Fibroblast of mammary gland (primary cell): ENCODE data around the gene CFAP68.

Experiments used
- DNase-seq: peaks from one replicate; pipeline ENCODE4 v3.0.0-alpha.2; 2010; ENCODE audit warnings: low read depth
- H3K4me3 ChIP-seq: 2 replicates; pipeline ENCODE4 v1.5.1; 2011; ENCODE audit warnings: low read depth, mild to moderate bottlenecking, low read length, moderate library complexity; ENCODE audit not compliant: control insufficient read depth
- TF ChIP-seq, protein P1 (sequence below): conservative IDR thresholded peaks from 2 replicates; pipeline ENCODE4 v1.5.1; 2011; ENCODE audit warnings: low read depth, low read length, inconsistent platforms; ENCODE audit not compliant: control insufficient read depth, insufficient read depth

The CFAP68 gene

DNA sequence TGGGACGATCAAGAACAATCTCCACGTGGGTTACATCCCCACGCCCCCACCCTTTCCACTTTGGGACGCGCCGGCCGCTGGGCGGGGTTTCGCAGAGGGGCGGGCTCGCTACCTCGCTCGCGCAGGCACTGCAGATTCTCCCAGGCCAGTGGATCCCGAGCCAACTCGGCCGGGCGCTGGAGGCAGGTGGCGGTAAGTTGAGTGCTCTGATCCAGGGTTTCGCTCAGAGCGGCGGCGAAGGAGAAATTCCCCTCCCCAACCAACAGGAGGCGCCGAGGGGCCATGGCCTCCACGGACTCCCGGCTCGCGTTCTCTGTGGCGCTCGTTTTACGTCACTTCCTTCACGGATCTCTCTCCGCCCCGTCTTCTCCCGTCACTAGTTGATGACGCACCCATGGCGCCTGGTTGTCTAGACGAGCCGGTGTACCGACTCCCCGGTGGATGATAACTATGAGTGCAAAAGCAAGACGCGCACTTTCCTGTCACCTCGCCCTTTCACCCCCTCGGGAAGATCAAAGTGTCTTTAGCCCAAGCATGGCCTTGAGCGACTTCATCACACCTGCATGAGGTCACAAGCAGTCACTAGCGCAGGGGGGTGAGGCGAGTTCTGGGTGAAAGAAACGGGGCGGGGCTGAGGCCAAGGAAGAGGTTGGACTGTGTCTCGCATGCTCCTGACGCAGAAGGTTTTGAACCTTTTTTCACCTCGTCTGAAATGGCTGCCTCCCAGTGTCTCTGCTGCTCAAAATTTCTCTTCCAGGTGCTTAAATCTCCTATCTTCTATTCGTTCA, at the start of gene CFAP68, which contains the start of gene FDXACB1:
Gene CFAP68 (plus strand): TSS at position 693 of the 788 bp plus-strand sequence. CDS start 20 bp downstream, at position 713.
Gene FDXACB1 (minus strand): TSS at position 317 of the 788 bp plus-strand sequence. CDS start 33 bp downstream, at position 284.
- TF ChIP-seq, protein P1, sequence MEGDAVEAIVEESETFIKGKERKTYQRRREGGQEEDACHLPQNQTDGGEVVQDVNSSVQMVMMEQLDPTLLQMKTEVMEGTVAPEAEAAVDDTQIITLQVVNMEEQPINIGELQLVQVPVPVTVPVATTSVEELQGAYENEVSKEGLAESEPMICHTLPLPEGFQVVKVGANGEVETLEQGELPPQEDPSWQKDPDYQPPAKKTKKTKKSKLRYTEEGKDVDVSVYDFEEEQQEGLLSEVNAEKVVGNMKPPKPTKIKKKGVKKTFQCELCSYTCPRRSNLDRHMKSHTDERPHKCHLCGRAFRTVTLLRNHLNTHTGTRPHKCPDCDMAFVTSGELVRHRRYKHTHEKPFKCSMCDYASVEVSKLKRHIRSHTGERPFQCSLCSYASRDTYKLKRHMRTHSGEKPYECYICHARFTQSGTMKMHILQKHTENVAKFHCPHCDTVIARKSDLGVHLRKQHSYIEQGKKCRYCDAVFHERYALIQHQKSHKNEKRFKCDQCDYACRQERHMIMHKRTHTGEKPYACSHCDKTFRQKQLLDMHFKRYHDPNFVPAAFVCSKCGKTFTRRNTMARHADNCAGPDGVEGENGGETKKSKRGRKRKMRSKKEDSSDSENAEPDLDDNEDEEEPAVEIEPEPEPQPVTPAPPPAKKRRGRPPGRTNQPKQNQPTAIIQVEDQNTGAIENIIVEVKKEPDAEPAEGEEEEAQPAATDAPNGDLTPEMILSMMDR, result peak; percentile 87
- peak; percentile 97 for DNase-seq
- peak within 1 kb of the TSS; percentile 88 for H3K4me3 ChIP-seq

DNA sequence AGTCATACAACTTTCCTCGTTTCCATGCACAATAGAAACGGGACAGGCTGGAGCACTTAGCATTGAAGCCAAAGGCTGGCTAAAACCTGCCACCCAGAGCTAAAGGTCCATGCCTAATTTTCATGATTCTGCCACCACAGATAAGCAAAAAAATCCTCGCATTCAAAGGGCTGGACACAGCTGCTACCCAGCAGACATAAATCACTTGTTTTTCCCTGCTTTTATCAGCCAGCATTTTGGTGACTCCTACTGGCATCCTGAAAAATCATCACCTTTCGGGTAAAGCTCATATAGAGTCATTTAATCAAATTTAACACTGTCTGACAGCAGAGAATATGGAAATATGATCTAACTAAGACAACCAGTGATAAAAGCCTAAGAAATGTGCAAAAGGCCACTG, 45.8 kb upstream of the CFAP68 start:
- TF ChIP-seq, protein P1, result peak; percentile 9
- H3K4me3 ChIP-seq, result no peak overlapping the region

GRCh38 chr11:111834432-111835163, 44.7 kb upstream of the CFAP68 start:
- DNase-seq, result no peak
- TF ChIP-seq, protein P1, result no peak
- no peak overlapping the region for H3K4me3 ChIP-seq

More for the DNA sequence above, 45.8 kb upstream of the CFAP68 start:
- peak; percentile 39 for DNase-seq

DNA sequence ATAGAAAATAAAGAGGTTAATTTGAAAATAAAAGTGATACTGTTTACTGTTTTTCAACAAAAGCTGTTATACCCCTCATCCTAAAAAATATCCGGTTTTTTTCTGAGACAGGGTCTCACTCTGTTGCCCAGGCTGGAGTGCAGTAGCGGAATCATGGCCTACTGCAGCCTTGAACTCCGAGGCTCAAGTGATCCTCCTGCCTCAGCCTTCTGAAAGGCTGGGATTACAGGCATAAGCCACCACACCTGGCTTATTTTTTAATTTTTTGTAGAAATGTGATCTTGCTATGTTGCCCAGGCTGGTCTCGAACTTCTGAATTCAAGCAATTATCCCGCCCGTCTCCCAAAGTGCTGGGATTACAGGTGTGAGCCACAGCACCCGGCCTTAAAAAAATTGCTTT, 43.7 kb upstream of the CFAP68 start:
- H3K4me3 ChIP-seq, result no peak overlapping the region
- TF ChIP-seq, protein P1, result no peak
- DNase-seq, result no peak

- no peak overlapping the region for H3K4me3 ChIP-seq
- DNase-seq, result peak; percentile 68
- TF ChIP-seq, protein P1, result no peak
Observed at GRCh38 chr11:111836162-111836561, 43.2 kb upstream of the CFAP68 start.

DNA sequence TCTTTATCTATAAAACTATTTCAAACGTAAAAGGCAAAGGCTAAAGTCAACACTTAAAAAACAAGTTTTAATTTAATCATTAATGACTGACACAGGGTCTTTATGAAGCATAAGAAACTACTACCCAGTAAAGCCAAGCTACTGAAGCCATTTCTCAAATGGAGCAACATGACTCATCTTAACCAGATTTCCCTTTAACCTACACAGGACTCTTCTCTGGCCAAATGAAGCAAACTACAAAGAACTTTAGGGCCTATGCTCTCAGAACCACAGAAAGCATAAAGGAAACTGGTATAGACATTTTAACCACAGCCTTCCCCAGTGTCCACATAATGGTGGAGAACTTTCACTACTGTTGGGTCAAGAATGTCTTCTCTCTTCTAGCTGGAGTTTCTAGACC, 42.6 kb upstream of the CFAP68 start:
- TF ChIP-seq, protein P1, result no peak

More for the DNA sequence above, 42.6 kb upstream of the CFAP68 start:
- DNase-seq, result peak; percentile 83
- H3K4me3 ChIP-seq, result no peak overlapping the region
